Left renal cortex interstitium (tissue), 4 donors: ENCODE data around the gene ZNF526. TPM values are rescaled to one million over a fixed set of nuclear protein-coding genes. Genes with fewer than 3 reads are reported as not detected.
A peak's percentile ranks its signal among the peaks of the same experiment; 100 is the strongest.
"Not testable (repeated sequence)": the region's sequence is repeated elsewhere in the genome, so short reads cannot be mapped to it uniquely, and the experiment has no call there.

ENCODE experiments used
- DNase-seq, 4 donors: peaks; one replicate each; pipeline ENCODE4 v3.0.0-alpha.2; 2013; ENCODE audit warnings: low read depth in 4 of 4, low spot score in 2 of 4, missing footprints in 1 of 4
- polyA plus RNA-seq, 4 donors: library from polyadenylated mRNA; unstranded; fragments of 120-200 nt; gene quantifications; one replicate each; pipeline ENCODE4 v1.2.1, GENCODE V29; 2013; ENCODE audit not compliant: insufficient read length in 4 of 4

Gene ZNF526
- polyA plus RNA-seq, 4 donors = 7.4 to 9.7 (median 8.3) TPM

DNA sequence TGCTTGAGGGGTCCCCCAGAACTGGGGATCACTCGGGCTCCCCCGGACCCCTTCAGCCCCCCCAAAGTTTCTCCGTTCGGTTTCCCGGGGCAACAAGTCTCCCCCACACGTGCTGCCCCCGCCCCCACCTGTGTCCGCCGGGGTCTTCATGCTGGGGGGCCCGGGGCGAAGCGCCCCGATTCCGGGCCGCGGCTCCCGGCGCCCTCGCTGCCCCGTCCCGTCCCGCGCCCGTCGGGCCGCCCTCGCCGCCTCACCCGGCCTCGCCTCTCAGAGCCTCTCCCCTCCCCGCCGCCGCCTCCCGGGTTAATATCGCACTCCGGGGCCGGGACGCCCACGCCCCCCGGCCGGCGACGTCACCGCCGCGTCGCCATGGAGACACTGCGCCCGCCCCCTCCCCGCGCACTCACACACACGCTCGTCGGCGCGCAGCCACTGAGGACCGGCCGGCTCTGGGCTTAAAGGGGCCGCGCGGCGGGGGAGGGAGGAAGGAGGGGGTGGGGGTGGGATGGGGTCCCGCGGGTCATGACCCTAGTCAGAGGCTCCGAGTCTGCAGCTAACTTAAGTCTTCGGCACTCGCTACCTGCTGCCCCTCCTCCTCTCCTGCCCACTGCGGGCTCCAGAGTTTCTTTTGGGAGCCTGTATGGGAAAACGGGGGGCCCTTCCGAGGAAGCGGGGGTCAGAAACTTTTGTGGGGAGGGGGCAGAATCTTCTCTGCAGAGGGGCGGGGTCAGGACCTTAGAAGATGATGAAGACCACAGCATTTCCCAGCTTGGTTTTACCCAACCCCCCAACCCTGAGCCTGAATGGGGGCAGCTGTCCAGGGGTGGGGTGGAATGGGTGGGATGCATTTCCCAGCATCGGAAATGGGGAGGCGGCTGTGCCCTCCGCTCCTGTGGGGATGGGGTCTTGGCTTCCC lies 35.0 kb downstream of the ZNF526 start, which contains the start of gene ERF:
ERF (minus strand) TSS at position 279 of the 916 bp plus-strand sequence; CDS start at position 150, 129 bp downstream.
- peak in 2 of 4 donors; percentile 85 to 87 for DNase-seq

DNA sequence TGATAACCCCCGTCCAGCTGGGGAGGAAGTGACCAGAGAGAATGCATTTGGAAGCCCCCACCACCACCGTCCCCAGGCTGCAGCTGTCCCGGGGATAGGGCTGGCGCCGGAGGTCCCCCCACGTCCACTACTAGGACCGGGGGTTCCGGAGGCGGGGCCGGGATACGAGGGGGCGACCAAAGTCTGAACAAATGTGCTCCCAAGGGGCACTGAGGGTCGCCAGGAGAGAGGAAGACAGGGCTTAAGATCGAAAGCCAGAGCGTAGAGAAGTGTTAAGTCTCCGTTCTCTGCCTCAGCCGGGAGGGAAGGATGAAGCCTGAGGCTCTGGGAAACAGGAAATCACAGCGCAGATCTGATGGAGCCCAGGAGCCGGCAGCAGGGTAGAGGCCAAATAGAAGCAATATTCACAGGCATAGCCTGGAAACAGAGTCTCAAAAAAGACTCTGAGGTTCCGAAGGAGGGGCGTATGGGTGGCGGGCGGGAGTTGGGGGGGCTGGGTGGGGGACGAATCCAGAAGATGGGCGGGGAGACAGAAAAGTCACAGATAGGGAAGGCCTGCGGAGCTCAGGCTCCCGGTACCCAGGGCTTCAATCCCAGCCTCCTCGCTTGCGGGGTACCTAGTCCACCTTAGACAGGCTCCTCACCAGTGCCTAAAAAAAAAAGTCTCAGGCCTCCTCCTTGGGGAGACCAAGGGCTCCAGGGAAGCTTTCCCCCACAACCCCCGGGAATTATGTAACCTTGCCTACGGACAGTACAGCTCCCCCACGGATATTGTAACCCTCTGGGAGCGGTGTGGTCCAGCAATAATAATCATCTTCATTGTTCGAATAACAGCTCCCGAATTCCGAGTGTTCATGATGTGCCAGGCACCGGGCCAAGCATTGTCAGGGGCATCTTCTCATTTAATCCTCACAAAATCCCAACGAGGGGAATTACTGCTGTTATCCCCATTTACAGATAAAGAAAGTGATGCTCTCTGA lies 35.9 kb downstream of the ZNF526 start:
- no peak for DNase-seq

DNA sequence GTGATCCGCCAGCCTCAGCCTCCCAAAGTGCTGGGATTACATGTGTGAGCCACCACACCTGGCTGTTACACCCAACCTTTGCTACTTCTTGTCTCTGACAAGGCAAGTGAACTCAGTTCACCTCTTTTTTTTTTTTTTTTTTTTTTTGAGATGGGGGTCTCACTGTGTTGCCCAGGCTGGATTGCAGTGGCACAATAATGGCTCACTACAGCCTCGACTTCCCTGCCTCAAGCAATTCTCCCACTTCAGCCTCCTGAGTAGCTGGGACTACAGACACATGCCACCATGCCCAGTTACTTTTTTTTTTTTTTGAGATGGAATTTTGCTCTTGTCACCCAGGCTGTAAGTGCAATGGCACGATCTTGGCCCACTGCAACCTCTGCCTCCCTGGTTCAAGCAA lies 37.7 kb downstream of the ZNF526 start:
- not testable (repeated sequence) for DNase-seq

DNA sequence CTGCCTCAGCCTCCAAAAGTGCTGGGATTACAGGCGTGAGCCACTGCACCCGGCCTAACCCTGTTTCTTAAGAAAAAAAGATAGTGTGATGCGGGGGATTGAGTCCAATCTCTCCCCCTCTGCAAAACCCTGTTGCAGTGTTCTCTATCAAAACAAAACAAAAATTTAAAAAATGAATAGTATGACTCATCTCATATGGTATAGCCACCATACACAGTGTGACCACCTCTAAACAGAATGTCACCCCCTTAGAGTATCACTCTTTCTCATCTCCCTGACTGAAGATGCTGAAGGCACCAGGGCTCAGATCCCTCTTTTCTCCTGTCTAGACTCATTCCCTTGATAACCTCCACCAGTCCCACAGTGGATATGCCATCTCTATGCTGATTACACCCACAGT lies 41.7 kb downstream of the ZNF526 start:
- DNase-seq = no peak

DNA sequence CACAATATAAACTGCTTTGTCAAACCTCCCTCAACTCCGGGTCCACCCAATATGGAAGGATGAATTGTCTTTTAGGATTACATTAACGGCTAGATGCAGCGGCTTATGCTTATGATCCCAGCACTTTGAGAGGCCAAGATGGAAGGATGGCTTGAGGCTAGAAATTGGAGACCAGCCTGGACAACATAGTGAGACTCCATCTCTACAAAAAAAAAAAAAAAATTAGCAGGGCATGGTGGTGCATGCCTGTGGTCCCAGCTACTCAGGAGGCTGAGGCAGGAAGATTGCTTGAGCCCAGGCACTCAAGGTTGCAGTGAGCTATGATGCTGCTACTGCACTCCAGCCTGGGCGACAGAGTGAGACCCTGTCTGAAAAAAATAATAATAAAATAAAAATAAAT lies 46.0 kb downstream of the ZNF526 start:
- DNase-seq = not testable (repeated sequence)

DNA sequence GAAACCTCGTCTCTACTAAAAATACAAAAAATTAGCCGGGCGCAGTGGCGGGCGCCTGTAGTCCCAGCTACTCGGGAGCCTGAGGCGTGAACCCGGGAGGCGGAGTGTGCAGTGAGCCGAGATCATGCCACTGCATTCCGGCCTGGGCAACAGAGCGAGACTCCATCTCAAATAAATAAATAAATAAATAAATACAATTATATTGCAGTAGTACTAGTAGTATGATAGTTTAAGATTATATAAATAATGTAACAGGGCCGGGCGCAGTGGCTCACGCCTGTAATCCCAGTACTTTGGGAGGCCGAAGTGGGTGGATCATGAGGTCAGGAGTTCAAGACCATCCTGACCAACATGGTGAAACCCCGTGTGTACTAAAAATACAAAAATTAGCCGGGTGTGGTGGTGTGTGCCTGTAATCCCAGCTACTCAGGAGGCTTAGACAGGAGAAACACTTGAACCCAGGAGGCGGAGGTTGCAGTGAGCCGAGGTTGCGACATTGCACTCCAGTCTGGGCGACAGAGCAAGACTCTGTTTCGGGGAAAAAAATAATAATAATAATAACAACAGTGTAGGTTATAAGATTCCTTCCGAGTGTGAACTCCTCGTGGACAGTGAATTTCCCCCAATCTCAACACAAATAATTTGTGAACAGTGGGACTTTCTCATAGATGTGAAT lies 47.0 kb downstream of the ZNF526 start:
- DNase-seq = not testable (repeated sequence)

DNA sequence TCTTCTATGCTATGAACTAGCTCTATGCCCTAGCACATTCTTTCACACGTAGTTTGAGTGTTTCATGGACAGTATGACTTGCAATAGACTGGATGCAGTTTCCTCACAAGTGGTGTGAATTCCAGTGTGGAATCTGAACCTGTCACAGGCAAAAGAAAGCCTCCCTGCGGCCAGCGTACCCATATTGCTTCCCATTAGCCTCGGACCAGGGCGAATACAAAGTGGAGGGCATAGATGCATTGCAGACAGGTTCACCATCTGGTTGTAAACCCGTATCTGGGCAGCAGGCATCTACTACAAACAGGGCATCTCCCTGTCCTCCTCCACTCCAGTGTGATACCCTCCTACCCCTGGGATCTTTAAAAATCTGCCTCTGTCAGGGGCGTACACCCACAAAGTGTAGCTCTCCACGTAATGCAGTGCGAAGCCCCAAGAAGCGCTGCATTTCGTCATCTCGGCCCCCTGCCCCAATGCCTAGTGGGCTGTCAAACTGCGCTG lies 47.6 kb downstream of the ZNF526 start:
- DNase-seq = no peak

DNA sequence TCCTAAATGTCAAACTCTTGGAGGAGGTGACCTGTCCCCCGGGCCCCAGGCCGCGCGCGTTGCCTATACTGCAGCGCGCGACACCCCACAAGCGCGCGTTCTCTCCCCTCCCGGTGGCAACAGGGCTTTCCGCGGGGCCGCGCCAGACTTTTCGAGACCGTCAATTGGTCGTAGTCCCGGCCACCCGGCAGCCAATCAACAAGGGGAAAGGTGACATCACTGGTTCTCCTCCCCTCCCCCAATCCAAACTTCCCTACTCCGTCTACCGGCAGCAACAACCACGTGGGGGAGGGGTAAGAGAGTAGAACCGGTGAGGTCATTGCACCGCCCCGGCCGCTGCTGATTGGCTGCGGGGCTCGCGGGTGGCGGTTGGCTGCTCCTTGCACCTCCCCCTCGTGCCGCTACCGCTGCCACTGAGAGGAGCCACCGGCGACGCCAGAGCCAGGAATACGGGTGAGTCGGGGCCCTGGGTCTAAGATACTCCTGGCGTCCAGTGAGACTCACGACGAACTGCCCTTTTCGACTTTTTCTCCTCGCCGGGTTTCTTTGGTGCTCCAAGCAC lies 48.1 kb downstream of the ZNF526 start:
- peak; percentile 99 to 100 (median 100) for DNase-seq

DNA sequence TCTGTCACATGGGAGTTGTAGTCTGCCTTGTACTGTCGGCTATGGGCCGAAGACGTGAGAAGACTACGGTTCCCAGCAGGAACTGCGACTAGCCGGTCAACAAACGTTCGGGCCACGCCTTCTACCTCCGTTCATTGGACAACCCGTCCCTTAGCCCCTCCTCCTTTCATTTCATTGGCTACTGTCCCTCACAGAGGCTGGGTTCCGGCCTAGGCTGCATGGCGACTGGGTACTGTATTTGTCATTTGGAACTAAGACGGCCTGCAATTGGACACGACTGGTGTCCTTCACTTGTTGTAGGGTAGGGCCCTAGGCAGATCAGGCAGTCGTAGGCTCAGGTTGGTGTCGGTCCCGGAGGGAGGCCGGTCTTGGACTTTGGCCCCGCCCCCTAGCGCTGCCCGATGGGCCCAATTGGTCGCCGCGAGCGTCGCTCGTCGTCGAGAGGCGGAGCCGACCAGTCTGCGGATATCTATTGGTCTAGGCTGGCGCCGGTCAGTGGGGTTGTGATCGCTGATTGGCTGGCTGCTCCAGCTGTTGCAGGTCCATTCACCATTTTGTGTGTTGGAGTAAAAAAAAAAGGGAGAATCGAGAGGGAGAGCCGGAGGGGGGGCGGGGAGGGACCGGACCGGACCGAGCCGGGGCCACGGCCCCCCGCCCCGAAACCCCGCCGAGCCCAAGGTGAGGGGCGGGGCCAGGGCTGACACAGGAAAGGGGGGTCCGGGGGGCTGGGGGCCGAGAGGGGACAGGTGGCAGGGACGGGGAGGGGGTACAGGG lies 48.8 kb downstream of the ZNF526 start, which contains the start of gene CIC:
CIC (plus strand) TSS at position 549 of the 774 bp plus-strand sequence. CDS start 2,532 bp downstream, outside the sequence.
- DNase-seq = peak; percentile 100

DNA sequence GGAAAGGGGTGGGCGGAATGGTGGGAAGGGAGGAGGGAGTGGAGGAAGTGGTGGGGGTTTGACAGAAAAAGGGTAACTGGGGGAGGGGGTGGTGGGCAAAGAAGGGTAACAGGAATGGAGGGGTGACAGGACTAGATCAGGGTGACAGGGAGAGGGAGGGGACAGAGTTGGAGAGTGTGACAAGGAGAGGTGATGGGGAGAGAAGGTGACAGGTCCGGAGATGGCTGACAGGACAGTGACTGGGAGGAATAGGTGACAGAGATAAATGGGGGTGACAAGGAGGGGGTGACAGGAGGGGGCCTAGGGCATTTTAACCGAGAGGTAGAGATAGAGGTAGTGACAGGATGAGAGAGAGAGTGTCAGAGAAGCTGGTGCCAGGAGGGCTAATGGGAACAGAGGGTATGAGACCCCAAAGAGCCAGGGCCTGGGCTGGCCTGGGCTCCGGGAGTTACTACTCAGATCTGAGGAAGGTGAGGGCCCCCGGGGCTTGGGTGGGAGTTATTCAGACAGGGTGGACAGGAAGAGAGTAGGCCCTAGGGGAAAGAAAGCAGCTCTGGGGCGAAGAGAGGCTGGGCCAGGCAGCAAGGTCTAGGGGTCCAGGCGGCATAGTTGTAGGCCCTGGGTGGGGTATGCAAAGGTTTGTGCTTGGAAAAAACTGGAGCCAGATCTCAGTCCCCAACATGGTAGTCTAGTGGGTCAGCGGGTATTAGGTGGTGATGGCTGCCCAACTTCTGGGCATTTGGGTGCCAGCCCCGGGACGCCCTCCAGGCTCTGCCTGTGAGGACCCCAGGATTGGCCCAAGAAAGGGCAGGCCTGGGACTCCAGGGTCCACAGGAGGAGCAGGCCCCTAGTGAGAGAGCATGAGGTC lies 49.6 kb downstream of the ZNF526 start:
- DNase-seq = no peak

DNA sequence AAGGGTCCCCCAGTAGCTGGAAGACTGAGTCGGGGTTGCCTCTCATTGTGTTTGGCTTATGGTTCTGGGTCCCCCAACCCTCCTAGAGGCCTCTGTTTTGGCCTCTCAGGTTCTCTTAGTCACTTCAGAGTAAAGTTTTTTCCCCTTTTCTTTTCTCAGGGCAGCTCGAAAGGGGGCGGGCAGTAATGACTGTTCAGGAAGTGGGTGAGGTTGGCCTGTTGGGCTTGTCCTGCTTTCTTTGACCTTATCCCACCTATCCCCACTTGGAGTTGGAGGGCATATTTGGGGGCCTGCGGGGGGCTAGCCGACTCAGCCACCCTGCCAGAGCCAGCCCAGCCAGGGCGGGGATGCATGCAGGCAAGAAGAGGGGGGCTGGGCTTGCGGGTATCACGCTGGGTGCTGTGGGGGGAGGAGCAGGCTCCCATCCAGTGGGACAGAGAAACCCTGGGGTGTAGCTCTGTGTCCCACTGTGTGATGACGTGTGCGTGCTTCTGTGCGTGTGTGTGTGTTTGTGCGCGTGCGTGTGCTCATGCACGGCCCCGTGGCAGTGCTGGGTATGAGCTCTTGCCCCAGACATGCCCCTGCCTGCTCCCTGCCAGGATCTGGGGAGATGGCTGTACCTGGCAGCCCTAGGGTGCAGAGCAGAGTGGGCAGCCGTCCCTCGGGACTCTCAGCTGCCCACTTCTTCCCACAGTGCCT lies 50.4 kb downstream of the ZNF526 start:
- no peak for DNase-seq

DNA sequence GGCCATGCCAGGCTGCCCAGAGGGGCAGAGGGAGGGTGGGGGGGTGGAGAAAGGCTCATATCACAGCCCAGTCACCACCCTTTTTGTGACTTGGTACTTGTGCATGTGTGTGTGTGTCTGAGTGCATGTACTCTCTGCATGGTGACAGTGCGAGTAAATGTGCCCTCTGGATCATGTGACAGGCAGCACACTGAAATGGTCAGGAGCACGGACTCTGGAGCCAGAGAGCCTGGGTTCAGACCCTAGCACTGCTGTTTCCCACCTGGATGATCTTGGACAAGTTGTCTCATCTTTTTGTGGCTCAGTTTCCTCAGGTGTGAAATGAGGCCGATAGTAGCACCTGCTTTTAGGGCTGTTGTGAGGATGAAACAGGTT lies 50.9 kb downstream of the ZNF526 start:
- no peak for DNase-seq

DNA sequence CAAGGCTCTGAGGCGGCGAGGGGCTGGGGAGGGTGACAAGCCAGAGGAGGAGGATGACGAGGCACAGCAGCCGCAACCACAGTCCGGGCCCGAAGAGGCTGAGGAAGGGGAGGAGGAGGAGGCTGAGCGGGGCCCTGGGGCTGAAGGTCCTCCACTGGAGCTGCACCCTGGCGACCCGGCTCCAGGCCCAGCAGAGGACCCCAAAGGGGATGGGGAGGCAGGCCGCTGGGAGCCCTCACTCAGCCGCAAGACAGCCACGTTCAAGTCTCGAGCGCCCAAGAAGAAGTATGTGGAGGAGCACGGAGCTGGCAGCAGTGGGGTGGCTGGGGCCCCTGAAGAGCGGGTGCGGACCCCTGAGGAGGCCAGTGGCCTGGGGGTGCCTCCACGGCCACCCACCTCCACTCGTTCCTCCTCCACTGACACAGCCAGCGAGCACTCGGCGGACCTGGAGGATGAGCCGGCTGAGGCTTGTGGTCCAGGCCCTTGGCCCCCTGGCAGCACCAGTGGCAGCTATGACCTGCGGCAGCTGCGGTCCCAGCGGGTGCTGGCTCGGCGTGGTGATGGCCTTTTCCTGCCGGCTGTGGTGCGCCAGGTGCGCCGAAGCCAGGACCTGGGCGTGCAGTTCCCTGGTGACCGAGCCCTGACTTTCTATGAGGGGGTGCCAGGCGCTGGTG lies 51.9 kb downstream of the ZNF526 start:
- DNase-seq = no peak

DNA sequence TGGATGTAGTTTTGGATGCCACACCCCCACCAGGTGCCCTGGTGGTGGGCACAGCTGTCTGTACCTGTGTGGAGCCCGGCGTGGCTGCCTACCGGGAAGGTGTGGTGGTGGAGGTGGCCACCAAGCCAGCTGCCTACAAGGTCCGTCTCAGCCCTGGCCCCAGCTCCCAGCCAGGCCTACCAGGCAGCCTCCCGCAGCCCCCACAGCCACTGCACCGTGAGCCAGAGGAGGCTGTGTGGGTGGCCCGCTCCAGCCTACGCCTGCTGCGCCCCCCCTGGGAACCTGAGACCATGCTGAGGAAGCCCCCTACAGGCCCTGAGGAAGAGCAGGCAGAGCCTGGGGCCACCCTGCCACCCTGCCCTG lies 52.4 kb downstream of the ZNF526 start:
- no peak for DNase-seq

DNA sequence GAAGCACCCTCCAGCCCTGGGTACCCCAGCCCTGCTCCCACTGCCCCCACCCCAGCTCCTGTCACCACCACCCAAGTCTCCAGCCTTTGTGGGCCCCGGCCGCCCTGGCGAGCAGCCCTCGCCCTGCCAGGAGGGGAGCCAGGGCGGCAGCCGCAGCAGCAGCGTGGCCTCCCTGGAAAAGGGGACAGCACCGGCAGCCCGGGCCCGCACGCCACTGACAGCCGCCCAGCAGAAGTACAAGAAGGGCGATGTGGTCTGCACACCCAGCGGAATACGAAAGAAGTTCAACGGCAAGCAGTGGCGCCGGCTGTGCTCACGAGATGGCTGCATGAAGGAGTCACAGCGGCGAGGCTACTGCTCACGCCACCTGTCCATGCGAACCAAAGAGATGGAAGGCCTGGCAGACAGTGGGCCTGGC lies 52.9 kb downstream of the ZNF526 start:
- DNase-seq = no peak

DNA sequence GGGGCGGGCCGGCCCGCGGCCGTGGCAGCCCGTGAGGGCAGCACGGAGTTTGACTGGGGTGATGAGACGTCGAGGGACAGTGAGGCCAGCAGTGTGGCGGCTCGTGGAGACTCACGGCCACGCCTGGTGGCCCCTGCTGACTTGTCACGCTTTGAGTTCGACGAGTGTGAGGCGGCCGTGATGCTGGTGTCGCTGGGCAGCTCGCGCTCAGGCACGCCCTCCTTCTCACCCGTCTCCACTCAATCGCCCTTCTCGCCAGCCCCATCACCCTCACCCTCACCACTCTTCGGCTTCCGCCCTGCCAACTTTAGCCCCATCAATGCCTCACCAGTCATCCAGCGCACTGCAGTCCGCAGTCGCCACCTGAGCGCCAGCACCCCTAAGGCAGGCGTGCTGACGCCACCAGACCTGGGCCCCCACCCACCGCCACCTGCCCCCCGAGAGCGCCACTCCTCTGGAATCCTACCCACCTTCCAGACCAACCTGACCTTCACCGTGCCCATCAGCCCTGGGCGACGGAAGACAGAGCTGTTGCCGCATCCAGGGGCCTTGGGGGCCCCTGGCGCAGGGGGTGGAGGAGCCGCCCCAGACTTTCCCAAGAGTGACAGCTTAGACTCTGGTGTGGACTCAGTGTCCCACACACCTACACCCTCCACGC lies 53.4 kb downstream of the ZNF526 start:
- no peak for DNase-seq
